DND-41 (cell line): ENCODE measurements around the gene GNB1L.
A peak's percentile ranks its signal among the peaks of the same experiment; 100 is the strongest.

ENCODE experiments used
- ATAC-seq: fragments of 200-7000 bp; cut with Tn5 transposase; 3 replicates; pipeline ENCODE4 v1.9.1; 2021; ENCODE audit warnings: low read depth; ENCODE audit not compliant: insufficient read depth
- DNase-seq: peaks from one replicate; pipeline ENCODE4 v3.0.0-alpha.2; 2020
- H2AFZ ChIP-seq: 2 replicates; pipeline ENCODE4 v1.6.0; 2012; ENCODE audit warnings: low read depth, low read length
- H3K27ac ChIP-seq: 2 replicates; pipeline ENCODE4 v1.5.1; 2012; ENCODE audit warnings: low read length, inconsistent platforms
- H3K27me3 ChIP-seq: fragments of 200-600 bp; sonication (generic); 2 replicates; pipeline ENCODE4 v1.6.0; 2012; ENCODE audit warnings: low read length, mild to moderate bottlenecking, inconsistent platforms; ENCODE audit not compliant: insufficient read depth, poor library complexity
- H3K36me3 ChIP-seq: 2 replicates; pipeline ENCODE4 v1.5.1; 2012; ENCODE audit warnings: low read length, inconsistent platforms; ENCODE audit not compliant: insufficient read depth
- H3K4me1 ChIP-seq: 2 replicates; pipeline ENCODE4 v1.5.1; 2012; ENCODE audit warnings: mild to moderate bottlenecking, low read length; ENCODE audit not compliant: insufficient read depth
- H3K4me2 ChIP-seq: 2 replicates; pipeline ENCODE4 v1.6.0; 2012; ENCODE audit warnings: mild to moderate bottlenecking, moderate library complexity, low read length, inconsistent platforms; ENCODE audit not compliant: insufficient read depth
- H3K4me3 ChIP-seq, 2 experiments: fragments of 200-600 bp in 1 of 2; shearing (Covaris generic) in 1 of 2; 2 replicates each; pipeline ENCODE4 v1.5.1; 2012 to 2016; ENCODE audit warnings: inconsistent platforms in 2 of 2, low read length in 2 of 2, mild to moderate bottlenecking in 2 of 2, low read depth in 1 of 2, moderate library complexity in 1 of 2
- H3K79me2 ChIP-seq: 2 replicates; pipeline ENCODE4 v1.6.0; 2012; ENCODE audit warnings: low read length, inconsistent platforms; ENCODE audit not compliant: insufficient read depth
- H3K9ac ChIP-seq: 2 replicates; pipeline ENCODE4 v1.6.0; 2012; ENCODE audit warnings: low read depth, mild to moderate bottlenecking, inconsistent platforms, low read length, moderate library complexity
- H3K9me3 ChIP-seq: 2 replicates; pipeline ENCODE4 v1.5.1; 2012; ENCODE audit warnings: low read length, moderate library complexity, mild to moderate bottlenecking, inconsistent platforms; ENCODE audit not compliant: insufficient read depth, severe bottlenecking
- H4K20me1 ChIP-seq: 2 replicates; pipeline ENCODE4 v1.6.0; 2012; ENCODE audit warnings: low read length; ENCODE audit not compliant: insufficient read depth
- CTCF ChIP-seq: IDR thresholded peaks from 2 replicates; pipeline ENCODE4 v1.5.1; 2012; ENCODE audit warnings: borderline replicate concordance, low read length, moderate library complexity, mild to moderate bottlenecking; ENCODE audit not compliant: poor library complexity, severe bottlenecking; ENCODE audit errors: extremely low read depth
- EZH2 ChIP-seq: IDR thresholded peaks from 3 replicates; pipeline ENCODE4 v1.6.1; 2012; ENCODE audit warnings: borderline replicate concordance, low read depth, mild to moderate bottlenecking, moderate library complexity, low read length, inconsistent platforms; ENCODE audit not compliant: severe bottlenecking

The GNB1L gene

GRCh38 chr22:19853879-19854777, 546 bp downstream of the GNB1L start:
- peak overlapping the region; percentile 99 for H3K9ac ChIP-seq
- H3K79me2 ChIP-seq = peaks cover 81% of the 10 kb centered on the region
- peak overlapping the region; percentile 69 for H2AFZ ChIP-seq
- peak; percentile 12; the same call in 2 of the 3 replicates for ATAC-seq
- no peaks in the 10 kb centered on the region for H3K9me3 ChIP-seq
- peaks cover 48% of the 10 kb centered on the region for H4K20me1 ChIP-seq
- H3K27ac ChIP-seq = peak overlapping the region; percentile 98
- DNase-seq = peak; percentile 51
- TF ChIP-seq CTCF = no peak
- no peak for TF ChIP-seq EZH2
- peaks cover 54% of the 10 kb centered on the region for H3K36me3 ChIP-seq
- H3K4me2 ChIP-seq = peak overlapping the region; percentile 97
- H3K27me3 ChIP-seq = no peaks in the 10 kb centered on the region
- H3K4me3 ChIP-seq = peak overlapping the region; percentile 82 to 91
- H3K4me1 ChIP-seq = peaks cover 56% of the 10 kb centered on the region

- Histone ChIP-seq H3K4me2 (peak overlapping the region; percentile 97), H3K9me3 (no peaks in the 10 kb centered on the region), H3K79me2 (peaks cover 90% of the 10 kb centered on the region), H3K4me3 (peak overlapping the region; percentile 82 to 91), H3K4me1 (peaks cover 56% of the 10 kb centered on the region), H3K27ac (peak overlapping the region; percentile 98), H3K36me3 (peaks cover 62% of the 10 kb centered on the region), H4K20me1 (peaks cover 56% of the 10 kb centered on the region), H2AFZ (no peak overlapping the region), H3K9ac (peak overlapping the region; percentile 99), H3K27me3 (no peaks in the 10 kb centered on the region)
- DNase-seq = peak; percentile 4
- no peak for ATAC-seq
- no peak for TF ChIP-seq CTCF
- no peak for TF ChIP-seq EZH2
Observed at GRCh38 chr22:19853058-19853878, 1.4 kb downstream of the GNB1L start.

- peak overlapping the region in 1 of 2 experiments; percentile 91; a peak in 2 of 4 replicates for H3K4me3 ChIP-seq
- TF ChIP-seq CTCF (no peak), EZH2 (no peak)
- H3K9ac ChIP-seq = peak overlapping the region; percentile 99; the same call in 1 of the 2 replicates
- peaks cover 62% of the 10 kb centered on the region for H4K20me1 ChIP-seq
- no peak overlapping the region for H2AFZ ChIP-seq
- peaks cover 54% of the 10 kb centered on the region for H3K4me1 ChIP-seq
- no peaks in the 10 kb centered on the region for H3K9me3 ChIP-seq
- peak overlapping the region; percentile 97 for H3K4me2 ChIP-seq
- DNase-seq = no peak
- peaks cover 69% of the 10 kb centered on the region for H3K36me3 ChIP-seq
- no peak for ATAC-seq
- H3K79me2 ChIP-seq = peaks cover 94% of the 10 kb centered on the region
- peak overlapping the region; percentile 98 for H3K27ac ChIP-seq
- no peaks in the 10 kb centered on the region for H3K27me3 ChIP-seq
Observed at GRCh38 chr22:19852177-19852781, 2.4 kb downstream of the GNB1L start.
